Measurements from ENCODE around the gene TSHR.
"Not testable (repeated sequence)": the region's sequence is repeated elsewhere in the genome, so short reads cannot be mapped to it uniquely, and the experiment has no call there.

TSHR gene

DNA sequence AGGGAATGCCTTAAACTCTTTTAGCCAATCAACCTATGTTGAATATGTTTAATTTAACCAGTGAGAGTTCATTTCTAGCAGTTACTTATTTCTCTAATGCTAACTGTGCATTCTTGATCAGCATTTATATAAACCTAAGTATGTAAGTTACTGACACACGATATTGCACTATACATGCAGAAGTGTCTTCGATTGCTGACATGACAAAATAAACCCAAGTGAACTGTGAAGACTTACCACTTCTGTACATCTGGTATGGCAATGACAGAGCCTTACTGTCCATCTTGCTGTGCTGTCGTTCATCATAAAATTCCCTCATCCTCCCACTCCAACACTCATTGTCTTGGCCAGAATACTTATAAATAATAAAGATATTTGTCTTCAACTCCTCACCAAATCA, 131.8 kb downstream of the TSHR start:
- no peak for DNase-seq

DNA sequence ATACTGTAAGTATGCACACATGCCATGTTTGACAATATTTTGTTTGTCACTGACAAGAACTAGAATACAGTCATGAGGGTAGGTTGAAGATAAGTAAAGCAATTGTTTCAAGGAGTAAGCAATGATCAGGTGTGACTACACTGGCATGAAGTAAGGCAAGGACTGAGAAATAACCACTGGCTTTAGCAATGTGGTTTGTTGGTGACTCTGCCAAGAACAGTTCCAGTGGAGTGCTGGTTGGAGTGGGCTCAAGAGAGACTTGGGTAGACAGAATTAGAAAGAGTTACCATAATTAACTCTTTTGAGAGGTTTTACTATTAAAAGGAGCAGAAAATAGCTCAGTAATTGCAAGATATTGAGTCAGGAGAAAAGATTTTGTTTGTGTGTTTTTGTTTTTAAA, 135.7 kb downstream of the TSHR start:
- DNase-seq: no peak

DNA sequence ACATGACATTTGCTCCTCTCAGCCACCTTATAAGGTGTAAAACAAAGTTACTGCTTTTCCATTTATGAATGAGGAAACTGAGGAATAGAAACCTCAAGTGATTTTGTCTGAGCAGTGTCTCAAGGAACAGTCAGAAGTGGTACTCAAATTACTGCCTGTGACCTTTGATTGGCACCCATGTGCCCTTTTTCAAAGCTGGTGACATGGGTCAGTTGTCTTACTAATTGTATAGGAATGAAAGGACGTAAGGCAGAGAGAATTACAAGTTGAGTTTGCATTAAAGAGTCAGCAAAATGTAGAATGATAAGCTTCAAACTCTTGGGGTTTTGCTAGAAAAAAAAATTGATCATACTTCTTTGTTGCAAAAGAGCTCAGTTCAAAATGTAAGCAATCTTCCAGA, 136.2 kb downstream of the TSHR start:
- DNase-seq: no peak

DNA sequence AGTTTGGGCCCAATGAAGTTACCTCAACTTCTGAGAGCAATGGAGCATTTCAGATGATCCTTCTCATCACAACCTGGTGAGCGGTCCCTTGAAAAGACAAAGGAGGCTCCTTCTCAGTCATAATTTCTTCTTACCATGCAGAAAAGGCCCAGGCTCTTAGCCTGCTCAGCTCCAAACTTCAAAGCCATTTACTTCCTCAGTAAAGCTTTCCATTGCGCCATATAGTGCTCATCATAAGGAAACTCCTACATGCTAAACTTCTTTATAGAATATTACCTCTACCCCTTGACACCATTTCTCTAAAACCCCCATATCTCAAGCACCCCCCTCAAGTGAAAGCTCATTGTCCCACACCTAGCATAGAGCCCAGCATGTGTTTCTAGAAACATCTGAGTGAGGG, 138.2 kb downstream of the TSHR start:
- DNase-seq: peak; percentile 3

DNA sequence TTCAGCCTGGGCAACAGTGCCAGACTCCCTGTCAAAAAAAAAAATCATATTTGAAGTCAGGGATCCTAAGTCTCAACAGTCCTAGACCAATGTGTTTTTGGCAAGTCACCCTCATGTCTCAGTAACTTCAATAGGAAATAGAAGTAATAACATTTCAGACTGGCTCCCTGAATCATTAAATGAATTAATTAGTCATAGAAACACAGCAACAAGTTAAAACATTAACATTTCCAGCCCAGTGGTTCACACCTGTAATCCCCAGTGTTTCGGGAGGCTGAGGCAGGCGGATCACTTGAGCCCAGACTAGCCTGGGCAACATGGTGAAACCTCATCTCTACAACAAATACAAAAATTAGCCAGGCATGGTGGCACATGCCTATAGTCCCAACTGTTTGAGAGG, 140.1 kb downstream of the TSHR start:
- DNase-seq: no peak

DNA sequence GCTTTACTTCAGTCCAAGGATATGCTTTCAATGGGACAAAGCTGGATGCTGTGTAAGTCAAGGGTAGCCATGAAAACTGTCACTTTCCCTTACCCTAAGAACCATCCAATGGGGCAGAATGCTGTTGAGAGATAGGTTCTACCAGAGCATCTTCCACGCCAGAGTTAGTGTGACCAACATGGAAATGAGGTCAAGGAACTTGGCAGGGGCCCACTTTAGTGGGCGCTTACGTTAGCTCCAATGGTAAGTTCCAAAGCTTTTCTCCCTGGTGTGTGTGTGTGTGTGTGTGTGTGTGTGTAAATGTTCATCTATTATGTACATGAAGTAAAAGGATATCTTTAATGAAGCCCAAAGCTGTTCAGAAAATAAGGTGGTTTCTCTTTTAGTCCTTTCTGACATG, 141.2 kb downstream of the TSHR start:
- no peak for DNase-seq

DNA sequence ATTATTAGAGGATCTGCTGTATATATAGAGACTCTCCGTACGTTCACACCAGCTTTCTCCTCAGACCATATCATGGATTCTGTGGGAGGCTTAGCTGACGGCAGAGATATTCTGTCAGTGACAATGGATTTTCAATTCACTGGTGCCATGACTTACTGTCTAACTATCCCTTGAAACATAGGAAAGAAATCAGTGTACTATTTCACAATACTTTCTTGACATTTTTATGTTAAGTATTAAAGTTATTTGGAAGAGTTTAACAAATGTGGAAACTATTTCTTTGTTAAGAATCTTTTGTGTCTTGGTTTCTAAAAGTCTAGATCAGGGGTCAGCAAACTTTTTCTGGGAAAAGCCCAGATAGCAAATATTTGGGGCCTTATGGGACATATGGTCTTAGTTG, 146.8 kb downstream of the TSHR start:
- no peak for DNase-seq

DNA sequence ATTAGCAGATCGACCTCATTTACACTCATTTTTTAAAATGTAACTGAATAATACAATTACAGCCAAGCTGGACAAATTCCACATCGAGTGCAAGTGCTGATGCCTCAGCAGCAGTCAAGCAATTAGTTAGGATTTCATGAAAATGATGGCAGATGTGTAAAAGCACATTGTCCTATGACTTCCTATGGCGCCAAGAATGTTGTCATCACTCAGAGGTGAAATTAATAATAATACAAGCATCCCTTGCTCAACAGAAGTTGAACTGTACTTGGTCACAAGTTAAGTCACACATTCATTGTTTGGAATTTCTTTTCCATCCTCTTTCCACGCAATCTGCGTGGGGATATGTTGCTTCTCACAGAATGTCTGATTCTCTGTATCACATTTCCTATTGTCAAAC, 148.0 kb downstream of the TSHR start:
- DNase-seq: no peak

DNA sequence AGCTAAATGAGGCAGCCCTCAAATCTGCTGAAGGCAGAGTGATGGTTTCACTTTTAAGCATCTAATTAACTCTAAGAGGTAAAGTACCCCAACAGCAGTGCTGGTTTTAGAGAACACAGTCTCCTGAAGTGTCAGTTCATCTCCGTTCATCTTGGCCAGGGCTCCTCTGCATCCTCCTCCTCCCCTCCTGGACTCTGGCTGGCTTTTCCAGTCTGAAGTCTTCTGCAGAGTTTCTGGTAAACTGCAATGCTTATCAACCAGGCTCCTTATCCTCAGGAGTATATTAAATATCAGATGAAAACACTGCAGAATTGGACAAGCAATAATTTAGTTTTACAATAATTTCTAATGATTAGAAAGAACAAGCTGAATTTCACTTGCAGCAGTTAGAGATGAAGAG, 150.0 kb downstream of the TSHR start:
- no peak for DNase-seq

DNA sequence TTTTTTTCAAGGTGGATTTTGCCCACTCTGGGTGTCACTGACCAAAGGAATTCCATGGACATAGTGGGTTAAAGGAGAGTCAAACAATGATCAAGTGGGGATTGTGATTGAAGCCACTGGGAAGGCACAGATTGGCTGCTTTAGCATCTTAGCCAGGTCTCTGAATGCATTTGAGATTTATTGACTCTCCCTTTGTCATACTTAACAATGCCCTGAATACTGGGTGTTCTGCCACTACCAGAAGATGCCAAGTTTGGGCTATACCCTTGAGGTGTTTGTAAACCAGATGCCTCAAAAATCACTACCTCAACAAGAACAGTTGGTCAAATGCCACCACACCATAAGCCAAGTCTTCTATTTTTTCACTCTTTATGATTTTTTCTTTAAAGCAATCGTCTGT, 150.5 kb downstream of the TSHR start:
- DNase-seq: no peak

DNA sequence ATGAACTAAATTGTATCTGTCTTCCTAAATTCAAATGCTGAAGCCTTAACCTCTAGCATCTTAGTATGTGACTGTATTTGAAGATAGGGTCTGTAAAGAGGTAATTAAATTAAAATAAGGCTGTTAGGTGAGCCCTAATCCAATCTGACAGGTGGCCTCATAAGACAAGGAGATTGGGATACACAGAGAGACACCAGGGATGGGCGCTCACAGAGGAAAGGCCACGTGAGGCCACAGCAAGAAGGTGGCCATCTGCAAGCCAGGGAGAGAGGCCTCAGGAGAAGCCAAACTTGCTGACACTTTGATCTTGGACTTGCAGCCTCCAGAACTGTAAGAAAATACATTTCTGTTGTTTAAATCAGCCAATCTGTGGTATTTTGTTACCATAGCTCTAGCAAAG, 154.8 kb downstream of the TSHR start:
- no peak for DNase-seq

DNA sequence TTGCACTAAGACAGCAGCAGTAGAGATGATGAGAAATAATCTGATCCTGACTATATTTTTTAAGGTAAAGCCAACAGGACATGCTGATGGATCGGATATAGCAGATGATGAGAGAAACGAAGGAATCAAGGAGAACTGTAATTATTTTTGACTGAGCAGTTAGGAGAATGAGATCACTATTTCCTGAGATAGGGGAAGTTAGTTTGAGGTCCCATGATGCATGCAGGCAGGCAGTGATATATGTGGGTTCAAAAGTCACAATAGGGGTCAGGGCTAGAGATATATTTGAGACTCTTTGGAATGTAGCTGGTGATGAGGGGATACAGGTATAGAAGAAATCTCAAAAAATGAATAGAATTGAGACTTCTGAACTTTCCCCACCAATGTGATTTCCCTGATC, 157.8 kb downstream of the TSHR start:
- DNase-seq: no peak

DNA sequence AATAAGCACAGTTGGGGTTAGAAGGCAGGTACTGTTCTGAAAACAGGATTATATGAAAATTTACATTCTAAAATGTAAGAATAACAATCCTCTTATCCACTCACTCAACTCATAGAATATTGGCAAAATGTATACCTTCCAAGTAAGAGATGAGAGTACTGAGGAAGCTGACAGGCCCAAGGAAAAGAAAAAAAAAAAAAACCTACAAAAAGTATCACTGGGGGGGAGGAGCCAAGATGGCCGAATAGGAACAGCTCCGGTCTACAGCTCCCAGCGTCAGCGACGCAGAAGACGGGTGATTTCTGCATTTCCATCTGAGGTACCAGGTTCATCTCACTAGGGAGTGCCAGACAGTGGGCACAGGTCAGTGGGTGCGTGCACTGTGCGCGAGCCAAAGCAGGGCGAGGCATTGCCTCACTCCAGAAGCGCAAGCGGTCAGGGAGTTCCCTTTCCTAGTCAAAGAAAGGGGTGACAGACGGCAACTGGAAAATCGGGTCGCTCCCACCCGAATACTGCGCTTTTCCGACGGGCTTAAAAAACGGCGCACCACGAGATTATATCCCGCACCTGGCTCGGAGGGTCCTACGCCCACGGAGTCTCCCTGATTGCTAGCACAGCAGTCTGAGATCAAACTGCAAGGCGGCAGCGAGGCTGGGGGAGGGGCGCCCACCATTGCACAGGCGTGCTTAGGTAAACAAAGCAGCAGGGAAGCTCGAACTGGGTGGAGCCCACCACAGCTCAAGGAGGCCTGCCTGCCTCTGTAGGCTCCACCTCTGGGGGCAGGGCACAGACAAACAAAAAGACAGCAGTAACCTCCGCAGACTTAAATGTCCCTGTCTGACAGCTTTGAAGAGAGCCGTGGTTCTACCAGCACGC, 158.8 kb downstream of the TSHR start:
- DNase-seq: not testable (repeated sequence)

DNA sequence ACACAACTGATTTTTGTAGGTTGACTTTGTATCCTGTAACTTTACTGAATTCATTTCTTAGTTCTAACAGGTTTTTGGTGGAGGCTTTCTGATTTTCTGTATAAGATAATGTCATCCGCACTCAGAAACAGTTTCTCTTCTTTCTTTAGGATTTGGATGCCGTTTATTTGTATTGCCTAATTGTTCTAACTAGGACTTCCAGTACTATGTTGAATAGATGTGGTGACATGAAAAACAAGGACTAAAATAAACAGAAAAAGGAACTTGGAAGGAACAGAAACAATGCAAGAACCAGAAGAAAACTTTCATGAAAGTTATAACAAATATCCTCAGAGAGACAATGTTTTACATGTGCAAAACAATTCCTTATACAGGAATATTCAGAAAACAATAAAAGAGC, 165.1 kb downstream of the TSHR start:
- no peak for DNase-seq

DNA sequence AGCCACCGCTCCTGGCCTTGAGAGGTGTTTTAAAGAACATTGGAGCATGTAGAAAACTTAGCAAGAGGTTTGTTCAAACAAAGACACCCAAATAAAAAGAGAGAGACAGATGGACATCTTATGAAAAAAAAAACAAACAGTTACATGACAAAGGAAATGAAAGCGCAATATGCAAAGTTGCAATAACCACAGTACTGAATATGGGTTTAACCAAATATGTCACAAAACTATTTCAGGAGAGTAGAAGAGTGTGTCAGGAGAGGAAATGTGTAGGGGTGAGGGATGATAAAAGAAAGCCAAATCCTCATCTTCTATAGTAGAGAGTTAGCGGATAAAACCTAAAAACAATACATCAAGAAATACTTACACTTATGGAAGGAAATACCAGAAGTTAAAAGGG, 166.9 kb downstream of the TSHR start:
- DNase-seq: peak; percentile 16

DNA sequence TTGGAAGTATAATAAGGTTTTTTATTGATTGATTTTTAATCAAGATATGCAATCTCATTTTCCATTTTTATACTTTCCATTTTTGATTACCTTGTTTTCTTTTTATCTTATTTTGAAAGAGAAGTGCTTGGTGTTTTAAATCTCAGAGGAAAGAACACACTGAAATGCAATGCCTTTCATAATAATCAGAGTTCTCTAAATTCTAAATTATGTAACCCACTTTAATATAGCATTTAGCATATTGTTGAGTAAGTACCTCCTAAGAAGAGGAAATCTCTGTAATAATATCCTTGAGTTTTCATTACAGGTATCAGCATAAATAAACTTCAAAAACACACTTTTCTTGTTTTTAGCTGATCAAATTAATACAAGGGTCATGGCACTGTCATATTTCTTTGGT, 168.4 kb downstream of the TSHR start:
- DNase-seq: no peak

DNA sequence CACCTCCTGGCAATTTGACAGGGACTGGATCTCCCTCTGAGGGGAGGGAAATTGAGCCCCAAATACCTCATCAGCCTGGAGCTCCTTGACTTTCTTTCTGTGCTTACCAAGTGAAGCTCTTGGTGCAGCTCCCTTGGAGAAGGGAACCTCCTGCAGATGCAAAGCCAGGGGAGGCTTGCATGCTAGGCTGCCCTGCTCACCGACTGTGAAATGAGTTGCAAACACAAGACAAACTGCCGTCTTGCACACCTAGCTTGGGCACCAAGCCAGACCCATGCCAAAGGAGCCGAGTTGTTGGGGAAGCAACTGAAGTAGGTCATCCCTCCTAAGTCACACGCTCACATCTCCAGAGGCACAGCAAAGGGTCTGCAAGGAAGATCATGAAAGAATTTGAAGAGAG, 170.1 kb downstream of the TSHR start:
- DNase-seq: no peak

DNA sequence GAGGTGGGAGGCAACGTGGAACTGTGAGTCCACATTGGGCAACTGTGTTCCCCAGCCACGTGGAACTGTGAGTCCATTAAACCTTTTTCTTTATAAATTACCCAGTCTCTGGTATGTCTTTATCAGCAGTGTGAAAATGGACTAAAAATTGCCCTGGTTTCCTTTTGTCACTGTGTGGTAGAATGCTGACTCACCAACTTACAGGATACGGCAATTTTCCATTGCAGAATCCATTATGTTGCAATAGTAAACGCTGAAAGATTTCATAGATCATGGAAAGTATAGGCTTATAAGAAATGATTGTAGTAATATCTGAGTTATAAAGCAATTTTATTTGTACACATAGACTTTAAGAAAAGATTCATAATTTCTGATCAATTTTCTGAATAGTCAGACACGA, 172.4 kb downstream of the TSHR start:
- DNase-seq: peak; percentile 40

DNA sequence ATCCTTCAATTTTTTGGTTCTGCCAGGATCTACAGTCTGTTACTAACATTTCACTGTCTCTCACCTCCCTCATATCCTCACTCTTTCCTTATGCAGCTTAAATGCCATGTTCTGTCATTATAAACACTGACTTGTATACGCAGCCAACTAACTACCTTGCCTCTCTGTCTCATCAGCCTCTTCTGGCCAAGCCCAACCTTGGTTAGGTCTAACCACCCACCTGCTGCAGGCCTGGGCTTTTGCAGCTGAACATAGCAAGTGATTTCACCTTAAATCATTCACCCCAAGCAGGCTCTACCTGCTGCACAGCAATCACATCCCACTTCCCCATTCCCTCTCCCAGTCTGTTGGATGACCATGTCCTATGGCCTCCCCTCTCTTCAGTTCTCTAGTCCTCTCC, 173.8 kb downstream of the TSHR start:
- no peak for DNase-seq

DNA sequence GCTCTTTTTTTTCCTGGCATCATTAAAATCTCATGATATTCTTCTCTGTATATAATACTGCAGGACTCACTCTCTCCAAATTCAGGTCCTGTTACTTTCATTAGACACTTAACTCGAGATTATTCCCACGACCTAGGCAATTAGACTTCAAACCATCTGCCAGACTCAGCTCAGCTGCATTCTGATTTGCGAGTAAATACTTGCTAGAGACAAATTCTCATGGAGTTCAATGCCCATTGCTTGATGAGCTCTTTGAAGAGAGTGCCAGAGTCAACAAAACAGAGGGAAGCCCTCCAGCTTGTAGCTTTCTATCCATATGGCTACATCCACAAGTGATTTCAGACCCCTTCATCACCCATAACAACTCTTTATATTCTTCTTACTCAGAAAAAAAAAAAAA, 177.0 kb downstream of the TSHR start:
- no peak for DNase-seq

DNA sequence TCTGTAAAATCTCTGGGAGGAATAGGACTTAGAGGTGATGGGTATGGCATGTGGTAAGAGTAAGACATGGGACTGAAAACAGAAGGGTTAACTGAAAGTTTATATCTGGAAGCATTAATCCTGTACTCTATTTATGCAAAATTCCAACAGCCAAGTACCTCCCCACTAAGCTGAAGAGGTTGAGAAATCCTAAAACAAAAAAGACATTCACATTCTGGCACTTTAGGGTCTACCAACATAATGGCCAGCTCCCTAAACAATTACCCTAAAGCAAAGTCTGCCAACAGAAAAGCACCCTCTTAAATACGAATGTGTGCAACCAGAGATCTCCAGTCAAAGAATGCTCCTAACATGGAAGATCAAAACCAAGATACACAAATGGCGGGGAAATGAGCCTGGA, 178.0 kb downstream of the TSHR start:
- DNase-seq: no peak

DNA sequence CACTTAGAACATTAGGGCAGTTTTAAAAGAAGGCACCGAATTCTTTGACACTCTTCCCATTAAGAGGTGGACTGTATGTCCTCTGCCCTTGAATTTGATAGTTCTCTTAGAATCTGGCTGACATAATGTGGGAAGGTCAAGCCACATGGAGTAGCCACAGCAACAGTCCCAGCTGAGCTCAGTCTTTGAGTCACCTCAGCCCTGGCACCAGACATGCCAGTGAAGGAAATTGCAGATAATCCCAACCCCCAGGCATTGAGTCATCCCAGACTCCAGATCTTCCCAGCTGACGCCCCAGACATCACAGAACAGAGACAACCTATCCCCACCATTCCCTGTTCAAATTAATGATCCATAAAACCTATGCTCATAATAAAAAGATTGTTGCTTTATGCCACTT, 181.9 kb downstream of the TSHR start:
- no peak for DNase-seq

DNA sequence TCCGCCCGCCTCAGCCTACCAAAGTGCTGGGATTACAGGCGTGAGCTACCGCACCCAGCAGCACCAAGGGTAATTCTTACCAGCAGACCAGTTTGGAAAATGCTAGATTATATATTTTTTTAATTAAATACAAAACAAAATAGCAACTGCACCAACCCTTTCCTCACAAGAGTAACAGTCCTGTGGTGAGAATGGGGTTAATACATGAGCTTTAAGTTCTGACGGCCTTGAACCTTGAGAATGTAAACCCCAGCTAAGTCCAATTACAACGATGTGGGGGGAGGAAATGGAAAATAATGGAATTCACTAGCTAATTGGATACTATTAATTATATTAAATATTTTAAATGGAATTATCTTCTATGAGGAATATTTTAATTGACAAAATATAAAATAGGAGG, 183.0 kb downstream of the TSHR start:
- no peak for DNase-seq

DNA sequence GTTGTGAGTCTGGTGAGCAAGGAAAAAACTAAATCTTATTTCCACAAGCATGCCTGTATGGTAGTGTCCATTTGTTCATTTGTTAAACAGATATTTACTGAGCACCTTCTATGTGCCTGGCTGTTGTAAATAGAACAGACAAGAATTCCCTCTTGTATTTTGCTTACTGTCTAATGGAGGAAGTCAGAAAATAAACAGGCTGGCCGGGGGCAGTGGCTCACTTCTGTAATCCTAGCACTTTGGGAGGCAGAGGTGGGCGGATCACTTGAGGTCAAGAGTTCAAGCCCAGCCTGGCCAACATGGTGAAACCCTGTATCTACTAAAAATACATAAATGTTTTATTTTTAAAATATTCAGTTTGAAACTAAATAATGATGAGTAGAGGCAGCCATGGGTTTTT, 186.0 kb downstream of the TSHR start:
- no peak for DNase-seq

DNA sequence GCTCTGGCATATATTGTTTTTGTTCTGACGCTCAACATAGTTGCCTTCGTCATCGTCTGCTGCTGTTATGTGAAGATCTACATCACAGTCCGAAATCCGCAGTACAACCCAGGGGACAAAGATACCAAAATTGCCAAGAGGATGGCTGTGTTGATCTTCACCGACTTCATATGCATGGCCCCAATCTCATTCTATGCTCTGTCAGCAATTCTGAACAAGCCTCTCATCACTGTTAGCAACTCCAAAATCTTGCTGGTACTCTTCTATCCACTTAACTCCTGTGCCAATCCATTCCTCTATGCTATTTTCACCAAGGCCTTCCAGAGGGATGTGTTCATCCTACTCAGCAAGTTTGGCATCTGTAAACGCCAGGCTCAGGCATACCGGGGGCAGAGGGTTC, 188.4 kb downstream of the TSHR start:
- no peak for DNase-seq

All from hematopoietic multipotent progenitor cell treated with erythropoietin and hydrocortisone succinate and interleukin-3 and kit ligand, for 4 days (in vitro differentiated cells).